Measurements from ENCODE around the gene DAB1.

DAB1 gene

DNA sequence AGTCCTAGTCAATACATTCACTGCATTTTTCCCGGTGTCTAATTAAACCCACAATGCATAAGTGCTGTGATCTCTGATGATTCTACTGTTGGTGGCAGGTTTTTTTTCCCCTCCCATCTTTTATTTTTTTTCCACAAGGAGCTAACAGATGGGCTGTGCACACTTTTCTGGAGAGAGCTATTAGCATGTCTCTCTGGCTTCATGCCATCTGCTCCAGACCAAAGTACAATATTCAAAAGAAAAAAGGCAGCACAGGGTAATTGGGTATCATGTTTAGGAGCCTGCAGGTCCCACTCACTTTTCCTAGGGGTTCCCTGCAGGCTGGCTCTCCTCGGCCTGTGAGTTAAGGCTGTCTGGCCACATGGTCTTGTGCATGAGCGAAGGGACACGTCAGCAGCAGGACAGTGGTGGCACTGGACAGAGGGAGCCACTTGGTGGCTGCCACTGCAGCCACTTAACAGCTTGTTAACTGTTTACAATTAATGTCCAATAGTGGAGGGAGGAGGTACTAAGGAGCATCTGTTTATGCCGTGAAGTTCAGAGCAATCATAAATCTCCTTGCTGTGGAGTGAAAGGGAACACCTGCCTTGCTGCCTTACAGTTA is 404.5 kb downstream of the DAB1 start:
- in situ Hi-C loops (cut with HindIII; ENCODE audit: low sequenced_read_pairs) = no loop called here
- TF ChIP-seq, protein P1, sequence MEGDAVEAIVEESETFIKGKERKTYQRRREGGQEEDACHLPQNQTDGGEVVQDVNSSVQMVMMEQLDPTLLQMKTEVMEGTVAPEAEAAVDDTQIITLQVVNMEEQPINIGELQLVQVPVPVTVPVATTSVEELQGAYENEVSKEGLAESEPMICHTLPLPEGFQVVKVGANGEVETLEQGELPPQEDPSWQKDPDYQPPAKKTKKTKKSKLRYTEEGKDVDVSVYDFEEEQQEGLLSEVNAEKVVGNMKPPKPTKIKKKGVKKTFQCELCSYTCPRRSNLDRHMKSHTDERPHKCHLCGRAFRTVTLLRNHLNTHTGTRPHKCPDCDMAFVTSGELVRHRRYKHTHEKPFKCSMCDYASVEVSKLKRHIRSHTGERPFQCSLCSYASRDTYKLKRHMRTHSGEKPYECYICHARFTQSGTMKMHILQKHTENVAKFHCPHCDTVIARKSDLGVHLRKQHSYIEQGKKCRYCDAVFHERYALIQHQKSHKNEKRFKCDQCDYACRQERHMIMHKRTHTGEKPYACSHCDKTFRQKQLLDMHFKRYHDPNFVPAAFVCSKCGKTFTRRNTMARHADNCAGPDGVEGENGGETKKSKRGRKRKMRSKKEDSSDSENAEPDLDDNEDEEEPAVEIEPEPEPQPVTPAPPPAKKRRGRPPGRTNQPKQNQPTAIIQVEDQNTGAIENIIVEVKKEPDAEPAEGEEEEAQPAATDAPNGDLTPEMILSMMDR (IDR thresholded peaks at IDR 0.05; ENCODE audit: low read depth, low read length, missing control alignments) = no peak
- DNase-seq (ENCODE audit: low read depth) = no peak
- no peak overlapping the region for H3K4me3 ChIP-seq (ENCODE audit: low read depth, low read length)

DNA sequence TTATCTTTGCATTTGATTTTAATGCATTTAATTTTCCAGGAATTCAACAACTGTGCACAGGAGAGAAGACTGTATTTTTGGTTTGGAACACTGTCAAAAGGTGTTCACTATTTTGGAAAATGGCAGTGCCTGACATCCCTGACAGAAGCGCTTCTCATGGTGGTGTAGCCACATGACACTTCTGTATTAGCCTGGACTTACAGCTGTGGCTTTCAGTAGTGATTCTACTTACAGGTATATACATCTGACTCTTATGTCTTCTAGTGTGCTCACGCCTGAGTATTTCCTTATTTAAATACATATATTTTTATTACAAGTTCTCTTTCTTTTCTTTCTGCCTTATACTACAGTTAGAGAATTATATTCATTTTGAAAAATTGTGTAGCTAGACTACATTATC is 405.7 kb downstream of the DAB1 start:
- TF ChIP-seq, protein P1 (IDR thresholded peaks at IDR 0.05; ENCODE audit: low read depth, low read length, missing control alignments) = no peak
- H3K4me3 ChIP-seq (ENCODE audit: low read depth, low read length) = no peak overlapping the region

DNA sequence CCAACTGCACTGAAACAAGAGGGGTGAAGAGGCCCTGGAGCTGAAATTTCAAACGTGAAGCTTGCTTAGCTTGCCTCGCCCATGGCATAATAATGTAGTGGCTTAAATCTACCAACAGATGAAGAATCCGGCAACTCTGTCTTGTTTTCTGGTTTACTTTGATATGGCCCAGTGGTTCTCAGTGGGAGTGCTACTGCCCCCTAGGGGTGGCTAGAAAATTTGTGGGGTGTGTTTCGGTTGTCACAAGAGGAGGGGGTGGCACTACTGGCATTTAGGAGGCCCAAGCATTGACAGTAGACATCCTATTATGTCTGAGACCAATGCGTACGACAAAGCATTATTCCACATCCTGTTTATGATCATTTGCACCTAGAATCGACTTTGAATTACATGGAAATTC is 406.1 kb downstream of the DAB1 start:
- TF ChIP-seq, protein P1 (IDR thresholded peaks at IDR 0.05; ENCODE audit: low read depth, low read length, missing control alignments) = peak; percentile 15
- DNase-seq (ENCODE audit: low read depth) = no peak
- in situ Hi-C loops (cut with HindIII; ENCODE audit: low sequenced_read_pairs) = no loop called here
- H3K4me3 ChIP-seq (ENCODE audit: low read depth, low read length) = no peak overlapping the region

More for the DNA sequence above, 405.7 kb downstream of the DAB1 start:
- in situ Hi-C loops (cut with HindIII; ENCODE audit: low sequenced_read_pairs) = no loop called here
- no peak for DNase-seq (ENCODE audit: low read depth)

DNA sequence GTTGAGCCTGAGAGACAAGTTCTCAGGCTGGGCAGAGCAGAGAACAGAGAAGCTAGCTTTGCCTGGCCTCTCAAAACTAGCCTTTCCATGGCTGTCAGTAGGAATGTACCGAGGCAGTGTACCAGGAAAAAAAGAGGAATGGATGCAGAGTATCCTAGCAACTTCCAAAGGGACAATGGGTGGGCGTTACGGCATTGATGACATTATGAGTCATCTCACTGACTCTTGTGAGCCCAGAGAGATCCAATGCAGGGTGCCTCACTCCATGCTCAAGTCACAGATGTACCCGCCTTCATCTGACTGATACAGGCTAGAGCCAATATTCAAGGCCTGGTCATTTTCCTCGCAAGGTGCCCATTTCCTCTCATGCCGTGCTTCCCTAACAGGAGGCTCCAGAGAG is 406.7 kb downstream of the DAB1 start:
- TF ChIP-seq, protein P1 (IDR thresholded peaks at IDR 0.05; ENCODE audit: low read depth, low read length, missing control alignments) = no peak
- H3K4me3 ChIP-seq (ENCODE audit: low read depth, low read length) = no peak overlapping the region

DNA sequence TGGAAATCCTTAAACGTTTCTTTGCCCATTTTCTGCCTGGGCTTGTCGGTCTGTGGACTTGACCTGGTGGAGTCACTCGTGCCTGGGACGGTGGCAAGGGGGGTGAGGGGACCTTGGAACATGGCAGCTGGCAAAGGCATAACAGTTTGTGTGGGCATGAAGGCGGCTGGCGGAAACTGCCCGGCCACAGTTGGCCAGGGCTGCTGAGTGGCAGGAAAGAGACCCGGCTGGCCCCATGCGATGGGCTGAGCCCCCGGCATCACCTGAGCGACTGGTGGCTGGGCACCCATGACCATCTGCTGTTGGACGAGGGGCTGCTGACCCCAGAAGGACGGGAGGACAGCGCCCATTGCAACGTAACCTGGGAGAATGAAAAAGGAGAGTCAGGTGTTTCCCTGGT is 408.8 kb downstream of the DAB1 start:
- DNase-seq (ENCODE audit: low read depth) = no peak
- H3K4me3 ChIP-seq (ENCODE audit: low read depth, low read length) = no peak overlapping the region
- TF ChIP-seq, protein P1 (IDR thresholded peaks at IDR 0.05; ENCODE audit: low read depth, low read length, missing control alignments) = no peak
- in situ Hi-C loops (cut with HindIII; ENCODE audit: low sequenced_read_pairs) = no loop called here

More for the DNA sequence above, 406.7 kb downstream of the DAB1 start:
- in situ Hi-C loops (cut with HindIII; ENCODE audit: low sequenced_read_pairs) = no loop called here
- no peak for DNase-seq (ENCODE audit: low read depth)

DNA sequence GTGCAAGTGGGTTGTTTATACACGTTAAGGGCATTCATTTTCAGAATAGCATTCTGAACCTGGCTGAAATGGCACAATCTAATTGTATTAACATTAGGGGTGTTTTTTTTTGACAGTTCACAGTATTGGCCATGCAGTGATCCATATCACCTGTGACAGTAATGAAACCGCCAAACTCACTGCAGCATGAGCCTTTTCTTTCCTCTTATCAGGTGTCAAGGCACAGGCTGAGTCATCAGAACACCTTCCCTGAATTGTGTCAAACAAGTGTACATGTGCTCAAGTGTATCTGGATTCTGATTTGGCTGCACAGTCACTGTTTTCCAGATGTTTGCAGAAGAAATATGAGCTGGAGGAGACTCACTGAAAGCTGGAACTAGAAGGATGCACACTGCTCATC is 410.3 kb downstream of the DAB1 start:
- DNase-seq (ENCODE audit: low read depth) = no peak
- TF ChIP-seq, protein P1 (IDR thresholded peaks at IDR 0.05; ENCODE audit: low read depth, low read length, missing control alignments) = no peak
- in situ Hi-C loops (cut with HindIII; ENCODE audit: low sequenced_read_pairs) = no loop called here

More for the DNA sequence above, 410.3 kb downstream of the DAB1 start:
- no peak overlapping the region for H3K4me3 ChIP-seq (ENCODE audit: low read depth, low read length)
